ENCODE measurements around the gene MRPS2.

DNA sequence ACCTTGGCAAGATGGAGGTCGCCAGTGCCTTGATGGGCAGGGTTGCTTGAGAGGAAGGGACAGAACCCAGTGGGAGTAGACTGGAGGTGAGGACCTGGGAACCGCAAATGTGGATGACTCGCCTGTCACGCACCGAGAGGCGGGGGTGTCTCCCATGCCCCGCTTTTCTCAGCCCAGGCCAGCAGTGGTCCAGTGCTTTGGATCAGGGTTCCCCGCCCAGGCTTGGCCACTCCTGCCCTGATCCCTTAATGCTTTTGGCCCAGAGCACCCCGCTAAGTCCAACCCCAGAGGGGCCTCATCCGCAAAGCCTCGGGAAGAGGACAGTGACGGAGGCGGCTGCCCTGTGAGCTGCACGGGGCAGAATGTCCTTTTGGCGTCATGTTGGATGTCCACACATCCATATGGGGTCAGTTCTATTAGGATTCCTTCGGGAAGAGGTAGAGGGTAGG lies 2.4 kb downstream of the MRPS2 start:
- TF ChIP-seq GABPA (IDR thresholded peaks at IDR 0.05 in 1 of 2, conservative IDR thresholded peaks at IDR 0.05 in 1 of 2), result no peak
- TF ChIP-seq, protein P1, sequence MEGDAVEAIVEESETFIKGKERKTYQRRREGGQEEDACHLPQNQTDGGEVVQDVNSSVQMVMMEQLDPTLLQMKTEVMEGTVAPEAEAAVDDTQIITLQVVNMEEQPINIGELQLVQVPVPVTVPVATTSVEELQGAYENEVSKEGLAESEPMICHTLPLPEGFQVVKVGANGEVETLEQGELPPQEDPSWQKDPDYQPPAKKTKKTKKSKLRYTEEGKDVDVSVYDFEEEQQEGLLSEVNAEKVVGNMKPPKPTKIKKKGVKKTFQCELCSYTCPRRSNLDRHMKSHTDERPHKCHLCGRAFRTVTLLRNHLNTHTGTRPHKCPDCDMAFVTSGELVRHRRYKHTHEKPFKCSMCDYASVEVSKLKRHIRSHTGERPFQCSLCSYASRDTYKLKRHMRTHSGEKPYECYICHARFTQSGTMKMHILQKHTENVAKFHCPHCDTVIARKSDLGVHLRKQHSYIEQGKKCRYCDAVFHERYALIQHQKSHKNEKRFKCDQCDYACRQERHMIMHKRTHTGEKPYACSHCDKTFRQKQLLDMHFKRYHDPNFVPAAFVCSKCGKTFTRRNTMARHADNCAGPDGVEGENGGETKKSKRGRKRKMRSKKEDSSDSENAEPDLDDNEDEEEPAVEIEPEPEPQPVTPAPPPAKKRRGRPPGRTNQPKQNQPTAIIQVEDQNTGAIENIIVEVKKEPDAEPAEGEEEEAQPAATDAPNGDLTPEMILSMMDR (IDR thresholded peaks at IDR 0.05; ENCODE audit: low read depth, low read length, missing input control), result no peak
- TF ChIP-seq, protein P2, sequence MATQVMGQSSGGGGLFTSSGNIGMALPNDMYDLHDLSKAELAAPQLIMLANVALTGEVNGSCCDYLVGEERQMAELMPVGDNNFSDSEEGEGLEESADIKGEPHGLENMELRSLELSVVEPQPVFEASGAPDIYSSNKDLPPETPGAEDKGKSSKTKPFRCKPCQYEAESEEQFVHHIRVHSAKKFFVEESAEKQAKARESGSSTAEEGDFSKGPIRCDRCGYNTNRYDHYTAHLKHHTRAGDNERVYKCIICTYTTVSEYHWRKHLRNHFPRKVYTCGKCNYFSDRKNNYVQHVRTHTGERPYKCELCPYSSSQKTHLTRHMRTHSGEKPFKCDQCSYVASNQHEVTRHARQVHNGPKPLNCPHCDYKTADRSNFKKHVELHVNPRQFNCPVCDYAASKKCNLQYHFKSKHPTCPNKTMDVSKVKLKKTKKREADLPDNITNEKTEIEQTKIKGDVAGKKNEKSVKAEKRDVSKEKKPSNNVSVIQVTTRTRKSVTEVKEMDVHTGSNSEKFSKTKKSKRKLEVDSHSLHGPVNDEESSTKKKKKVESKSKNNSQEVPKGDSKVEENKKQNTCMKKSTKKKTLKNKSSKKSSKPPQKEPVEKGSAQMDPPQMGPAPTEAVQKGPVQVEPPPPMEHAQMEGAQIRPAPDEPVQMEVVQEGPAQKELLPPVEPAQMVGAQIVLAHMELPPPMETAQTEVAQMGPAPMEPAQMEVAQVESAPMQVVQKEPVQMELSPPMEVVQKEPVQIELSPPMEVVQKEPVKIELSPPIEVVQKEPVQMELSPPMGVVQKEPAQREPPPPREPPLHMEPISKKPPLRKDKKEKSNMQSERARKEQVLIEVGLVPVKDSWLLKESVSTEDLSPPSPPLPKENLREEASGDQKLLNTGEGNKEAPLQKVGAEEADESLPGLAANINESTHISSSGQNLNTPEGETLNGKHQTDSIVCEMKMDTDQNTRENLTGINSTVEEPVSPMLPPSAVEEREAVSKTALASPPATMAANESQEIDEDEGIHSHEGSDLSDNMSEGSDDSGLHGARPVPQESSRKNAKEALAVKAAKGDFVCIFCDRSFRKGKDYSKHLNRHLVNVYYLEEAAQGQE (IDR thresholded peaks at IDR 0.05), result no peak
- TF ChIP-seq, protein P3, sequence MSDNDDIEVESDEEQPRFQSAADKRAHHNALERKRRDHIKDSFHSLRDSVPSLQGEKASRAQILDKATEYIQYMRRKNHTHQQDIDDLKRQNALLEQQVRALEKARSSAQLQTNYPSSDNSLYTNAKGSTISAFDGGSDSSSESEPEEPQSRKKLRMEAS (IDR thresholded peaks at IDR 0.05), result no peak

All from liver (tissue), 3 donors.